ENCODE data around the gene FNDC3B. TPM values are rescaled to one million over a fixed set of nuclear protein-coding genes. Genes with fewer than 3 reads are reported as not detected.

Gene FNDC3B
- total RNA-seq, 2 donors from 2014 or later: 80.6 to 107 TPM

GRCh38 chr3:172333042-172333377, 293.6 kb downstream of the FNDC3B start:
- Mint-ChIP-seq H3K36me3 (ENCODE audit: low read depth) (peaks cover 71% of the 10 kb centered on the region), H3K4me1 (peaks cover 5% of the 10 kb centered on the region), H3K27me3 (ENCODE audit: insufficient read depth) (no peaks in the 10 kb centered on the region), H3K27ac (no peak overlapping the region), H3K9me3 (no peaks in the 10 kb centered on the region), H3K4me3 (no peak overlapping the region)
- TF ChIP-seq CTCF (conservative IDR thresholded peaks at IDR 0.05): no peak
- Histone ChIP-seq H3K27ac (ENCODE audit: low read depth, low read length) (no peak overlapping the region), H3K9me3 (ENCODE audit: control insufficient read depth, low read length) (no peaks in the 10 kb centered on the region), H3K9ac (ENCODE audit: extremely low read depth, low read length, poor library complexity, severe bottlenecking) (no peak overlapping the region), H3K27me3 (ENCODE audit: control insufficient read depth, insufficient read depth, low read length, poor library complexity, severe bottlenecking) (no peaks in the 10 kb centered on the region), H3K4me3 (ENCODE audit: low read length) (no peak overlapping the region), H3K4me1 (ENCODE audit: control insufficient read depth, insufficient read depth, low read length) (no peaks in the 10 kb centered on the region), H3K36me3 (ENCODE audit: control insufficient read depth, insufficient read depth, low read length) (peaks cover 89% of the 10 kb centered on the region)
- DNase-seq: no peak

- WGBS, 2 experiments (ENCODE audit: insufficient coverage in 1 of 2, insufficient read length in 1 of 2): 93 to 100% methylated on average over 4 to 7 of the region's 7 CpGs
- Histone ChIP-seq H3K36me3 (ENCODE audit: control insufficient read depth, insufficient read depth, low read length) (peaks cover 88% of the 10 kb centered on the region), H3K9ac (ENCODE audit: extremely low read depth, low read length, poor library complexity, severe bottlenecking) (no peak overlapping the region), H3K27ac (ENCODE audit: low read depth, low read length) (no peak overlapping the region), H3K4me1 (ENCODE audit: control insufficient read depth, insufficient read depth, low read length) (no peaks in the 10 kb centered on the region), H3K4me3 (ENCODE audit: low read length) (no peak overlapping the region), H3K27me3 (ENCODE audit: control insufficient read depth, insufficient read depth, low read length, poor library complexity, severe bottlenecking) (no peaks in the 10 kb centered on the region), H3K9me3 (ENCODE audit: control insufficient read depth, low read length) (no peaks in the 10 kb centered on the region)
- no peak overlapping the region for H3K27ac Mint-ChIP-seq
- peak; percentile 55 for TF ChIP-seq CTCF (conservative IDR thresholded peaks at IDR 0.05)
- no peak for DNase-seq
- H3K9me3 Mint-ChIP-seq: no peaks in the 10 kb centered on the region
- peaks cover 1% of the 10 kb centered on the region for H3K4me1 Mint-ChIP-seq
- peaks cover 75% of the 10 kb centered on the region for H3K36me3 Mint-ChIP-seq (ENCODE audit: low read depth)
- H3K27me3 Mint-ChIP-seq (ENCODE audit: insufficient read depth): no peaks in the 10 kb centered on the region
- H3K4me3 Mint-ChIP-seq: no peak overlapping the region
These were observed 294.5 kb downstream of the FNDC3B start for GRCh38 chr3:172333692-172334457.

GRCh38 chr3:172334671-172335207, 295.4 kb downstream of the FNDC3B start:
- Mint-ChIP-seq H3K36me3 (ENCODE audit: low read depth) (peaks cover 73% of the 10 kb centered on the region), H3K9me3 (no peaks in the 10 kb centered on the region)

More at GRCh38 chr3:172334671-172335207, 295.4 kb downstream of the FNDC3B start:
- H3K4me1 ChIP-seq (ENCODE audit: control insufficient read depth, insufficient read depth, low read length): no peaks in the 10 kb centered on the region
- peaks cover 88% of the 10 kb centered on the region for H3K36me3 ChIP-seq (ENCODE audit: control insufficient read depth, insufficient read depth, low read length)
- no peak for DNase-seq
- no peaks in the 10 kb centered on the region for H3K9me3 ChIP-seq (ENCODE audit: control insufficient read depth, low read length)
- Mint-ChIP-seq H3K4me1 (no peaks in the 10 kb centered on the region), H3K27ac (no peak overlapping the region), H3K4me3 (no peak overlapping the region), H3K27me3 (ENCODE audit: insufficient read depth) (no peaks in the 10 kb centered on the region)
- TF ChIP-seq CTCF (conservative IDR thresholded peaks at IDR 0.05): no peak
- no peak overlapping the region for H3K27ac ChIP-seq (ENCODE audit: low read depth, low read length)
- H3K27me3 ChIP-seq (ENCODE audit: control insufficient read depth, insufficient read depth, low read length, poor library complexity, severe bottlenecking): no peaks in the 10 kb centered on the region
- no peak overlapping the region for H3K4me3 ChIP-seq (ENCODE audit: low read length)
- no peak overlapping the region for H3K9ac ChIP-seq (ENCODE audit: extremely low read depth, low read length, poor library complexity, severe bottlenecking)
- WGBS, 2 experiments (ENCODE audit: insufficient coverage in 1 of 2, insufficient read length in 1 of 2): 95 to 96% methylated on average over 5 to 6 of the region's 7 CpGs

Measured in endodermal cell (in vitro differentiated cells).